DOHH2 (cell line): Measurements from ENCODE around the gene ATP7B.

ENCODE experiments used
- CTCF ChIP-seq: fragments of 200-600 bp; sonication (generic); IDR thresholded peaks from one replicate; pipeline ENCODE4 v1.5.1; 2014; ENCODE audit warnings: antibody characterized with exemption, mild to moderate bottlenecking, low read depth, low read length; ENCODE audit not compliant: poor library complexity, severe bottlenecking
- EZH2phosphoT487 ChIP-seq: fragments of 200-600 bp; sonication (generic); IDR thresholded peaks from 2 replicates; pipeline ENCODE4 v1.6.1; 2017; ENCODE audit warnings: borderline replicate concordance, mild to moderate bottlenecking, antibody characterized with exemption, low read length, moderate library complexity, mixed read lengths

DNA sequence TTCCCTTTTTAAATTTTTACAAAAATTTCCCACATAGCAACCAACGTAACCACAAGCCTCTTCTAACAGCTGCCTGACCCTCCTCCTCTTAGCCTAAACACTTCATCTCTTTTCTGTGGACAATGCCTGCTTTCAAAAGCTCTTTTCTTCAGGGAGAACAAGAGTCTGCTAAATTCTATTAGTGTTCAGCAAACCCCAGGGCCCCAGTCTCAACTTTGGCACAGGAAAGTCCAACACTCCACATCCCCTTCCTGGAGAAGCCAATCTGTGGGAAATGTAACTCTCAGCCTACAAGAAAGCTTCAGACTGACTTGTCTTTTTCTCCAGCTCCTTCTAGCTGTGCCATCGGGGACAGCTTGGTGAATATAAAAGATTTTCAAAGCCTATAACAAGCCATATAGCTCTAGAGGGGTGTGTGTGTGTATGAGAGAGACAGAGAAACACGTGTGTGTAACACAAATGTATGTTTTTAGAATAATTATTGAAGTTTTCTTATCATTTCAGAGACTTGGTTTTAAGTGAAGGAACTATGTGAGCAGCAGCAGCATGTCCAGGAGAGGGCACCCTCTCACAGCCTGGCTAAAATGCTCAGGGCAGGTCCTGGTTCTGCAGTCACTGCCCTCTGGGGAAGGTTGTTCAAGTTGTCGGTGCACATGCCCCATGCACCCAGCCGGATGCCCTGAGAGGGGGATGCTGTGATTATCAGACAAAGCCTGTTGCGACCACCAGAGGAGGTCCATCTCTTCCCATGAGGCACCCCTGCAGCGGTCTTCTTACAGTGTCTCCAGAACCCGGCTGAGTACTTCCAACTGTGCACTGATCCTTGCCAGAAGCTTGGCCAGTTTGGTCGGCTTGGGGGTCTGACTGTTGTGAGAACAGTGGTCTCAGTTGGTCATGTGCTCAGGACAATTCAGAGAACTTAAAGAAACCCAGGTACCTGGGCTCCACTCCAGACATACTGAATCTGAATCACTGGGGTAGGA, 115.1 kb downstream of the ATP7B start:
- peak; percentile 64 for TF ChIP-seq CTCF
- no peak for TF ChIP-seq EZH2phosphoT487
